ENCODE data around the gene OPCML. TPM values are rescaled to one million over a fixed set of nuclear protein-coding genes. Genes with fewer than 3 reads are reported as not detected.

OPCML gene
- total RNA-seq, 1 donor = not detected

DNA sequence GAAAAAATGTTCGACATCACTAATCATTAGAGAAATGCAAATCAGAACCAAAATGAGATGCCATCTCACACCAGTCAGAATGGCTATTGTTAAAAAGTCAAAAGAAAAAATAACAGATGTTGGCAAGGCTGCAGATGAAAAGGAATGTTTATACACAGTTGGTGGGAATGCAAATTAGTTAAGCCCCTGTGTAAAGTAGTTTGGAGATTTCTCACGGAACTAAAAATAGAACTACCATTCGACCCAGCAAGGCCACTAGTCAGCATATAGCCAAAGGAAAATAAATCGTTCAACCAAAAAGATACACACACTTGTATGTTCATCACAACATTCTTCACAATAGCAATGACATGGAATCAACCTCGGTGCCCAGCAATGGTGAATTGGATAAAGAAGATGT, 503.2 kb downstream of the OPCML start:
- TF ChIP-seq CTCF (IDR thresholded peaks at IDR 0.05; ENCODE audit: insufficient read depth, low read depth, low read length) = no peak
- H3K4me3 ChIP-seq (ENCODE audit: low read depth, low read length) = no peak overlapping the region
- DNase-seq (ENCODE audit: low read depth) = no peak

- no peak overlapping the region for H3K4me3 ChIP-seq (ENCODE audit: low read depth, low read length)
Observed at GRCh38 chr11:133026952-133027351, 505.3 kb downstream of the OPCML start.

GRCh38 chr11:133024301-133024700, 508.0 kb downstream of the OPCML start:
- TF ChIP-seq CTCF (IDR thresholded peaks at IDR 0.05; ENCODE audit: insufficient read depth, low read depth, low read length) = no peak
- DNase-seq (ENCODE audit: low read depth) = no peak
- no peak overlapping the region for H3K4me3 ChIP-seq (ENCODE audit: low read depth, low read length)

More at GRCh38 chr11:133026952-133027351, 505.3 kb downstream of the OPCML start:
- no peak for DNase-seq (ENCODE audit: low read depth)
- TF ChIP-seq CTCF (IDR thresholded peaks at IDR 0.05; ENCODE audit: insufficient read depth, low read depth, low read length) = no peak

DNA sequence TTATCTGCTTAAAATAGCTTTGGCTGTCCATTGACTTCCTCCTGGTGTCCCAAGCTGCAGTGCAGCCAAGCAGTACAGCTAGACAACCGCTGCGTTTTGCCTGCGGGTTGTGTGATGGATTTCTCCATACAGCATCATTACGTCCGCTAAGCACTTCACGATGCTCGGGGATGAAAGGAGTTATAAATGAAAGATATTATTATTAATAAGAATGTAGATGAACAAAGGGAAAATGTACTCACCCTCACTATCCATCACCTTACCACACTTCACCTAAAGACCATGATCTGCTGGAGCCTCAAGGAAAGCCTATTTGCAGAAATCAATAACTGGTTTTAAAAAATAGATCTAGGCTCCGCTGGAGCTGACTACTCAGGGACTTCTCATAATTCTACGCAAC, 509.1 kb downstream of the OPCML start:
- no peak for DNase-seq (ENCODE audit: low read depth)
- H3K4me3 ChIP-seq (ENCODE audit: low read depth, low read length) = no peak overlapping the region
- TF ChIP-seq CTCF (IDR thresholded peaks at IDR 0.05; ENCODE audit: insufficient read depth, low read depth, low read length) = no peak

DNA sequence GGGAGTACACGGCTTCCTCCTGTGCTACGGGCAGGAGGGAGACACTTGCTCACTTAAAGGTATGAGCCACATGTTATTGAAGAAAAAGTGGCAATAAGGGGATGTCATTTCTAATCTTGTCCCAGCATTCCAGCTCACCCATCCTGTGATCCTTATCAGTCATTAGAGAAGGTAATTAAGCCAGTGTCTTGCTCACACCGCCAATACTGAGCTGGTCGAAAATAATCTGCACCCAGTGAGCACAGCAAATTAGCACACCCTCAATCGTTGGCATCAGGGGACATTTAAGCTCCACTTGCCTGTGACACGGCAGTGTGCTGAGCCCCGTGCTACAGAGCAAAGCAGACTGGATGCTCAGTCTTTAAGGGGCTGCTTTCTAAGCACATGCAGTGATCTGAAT, 510.7 kb downstream of the OPCML start:
- no peak overlapping the region for H3K4me3 ChIP-seq (ENCODE audit: low read depth, low read length)
- TF ChIP-seq CTCF (IDR thresholded peaks at IDR 0.05; ENCODE audit: insufficient read depth, low read depth, low read length) = no peak
- DNase-seq (ENCODE audit: low read depth) = no peak

DNA sequence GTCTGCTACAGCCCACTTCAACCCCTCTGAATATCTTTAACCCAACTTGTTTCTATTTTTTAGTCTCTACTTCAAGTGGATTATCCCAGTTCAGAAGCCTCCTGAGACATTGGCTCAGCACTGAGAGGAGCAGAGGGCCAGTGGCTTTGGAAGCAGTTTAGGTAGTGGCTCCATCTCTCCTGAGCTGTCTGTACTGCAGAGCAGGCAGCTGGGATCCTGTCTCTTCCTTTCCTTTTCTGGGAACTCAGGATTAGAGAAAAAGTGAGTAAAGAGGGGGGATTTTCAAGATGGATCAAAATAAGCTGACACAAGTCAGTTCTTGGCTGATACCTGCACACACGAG, 512.0 kb downstream of the OPCML start:
- no peak for TF ChIP-seq CTCF (IDR thresholded peaks at IDR 0.05; ENCODE audit: insufficient read depth, low read depth, low read length)
- no peak for DNase-seq (ENCODE audit: low read depth)
- H3K4me3 ChIP-seq (ENCODE audit: low read depth, low read length) = no peak overlapping the region

DNA sequence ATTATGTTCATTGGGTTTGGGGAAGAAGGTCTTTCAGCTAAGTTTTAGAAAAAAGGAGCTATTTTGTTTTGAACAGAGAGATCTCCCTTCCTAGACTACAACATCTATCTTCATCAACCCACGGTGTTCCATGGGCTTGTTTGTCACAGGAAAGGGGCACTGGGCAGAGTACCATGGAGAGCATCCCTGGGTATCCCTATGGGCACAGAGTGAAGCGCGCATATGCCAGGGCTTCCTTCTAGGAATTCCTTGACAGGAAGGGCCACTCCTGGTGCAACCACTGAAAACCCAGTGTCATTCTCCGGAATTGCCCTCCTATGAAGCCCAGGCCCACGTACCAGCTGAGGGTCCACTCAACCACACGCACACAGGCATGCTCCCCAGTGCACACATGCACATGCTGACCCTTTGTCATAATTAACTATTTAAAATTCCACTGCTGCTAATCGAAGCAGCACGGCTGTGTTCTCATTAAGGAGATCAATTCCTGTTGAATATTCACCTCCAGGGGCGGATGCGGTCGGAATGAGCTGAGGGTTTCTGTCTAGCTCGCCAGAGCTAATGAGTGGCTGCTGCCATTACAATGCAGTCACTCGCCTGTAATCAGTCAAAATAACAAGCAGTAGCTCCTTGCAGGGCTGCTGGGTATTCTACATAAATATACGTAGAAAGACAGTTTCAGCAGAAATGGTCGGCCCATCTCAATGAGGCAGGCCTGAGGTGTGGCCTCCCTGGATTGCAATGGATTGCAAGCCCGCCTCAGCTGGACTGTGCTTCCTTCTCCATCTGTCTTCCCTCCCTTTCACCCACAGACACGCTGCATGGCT, 512.5 kb downstream of the OPCML start:
- DNase-seq (ENCODE audit: low read depth) = no peak
- no peak for TF ChIP-seq CTCF (IDR thresholded peaks at IDR 0.05; ENCODE audit: insufficient read depth, low read depth, low read length)
- no peak overlapping the region for H3K4me3 ChIP-seq (ENCODE audit: low read depth, low read length)
